Adrenal gland (tissue), 12 donors: ENCODE measurements around the gene CCDC13. TPM values are rescaled to one million over a fixed set of nuclear protein-coding genes. Genes with fewer than 3 reads are reported as not detected.

Experiments used
- DNase-seq, 7 donors: peaks; one replicate each; pipeline ENCODE4 v3.0.0-alpha.2; 2019 to 2020
- H3K27ac ChIP-seq, 5 donors: fragments of 200-600 bp; sonication (generic) in 4 of 5; 1 replicate in 3 of 5; 2 replicates in 2 of 5; pipeline versions ENCODE4 v1.5.1 to v1.8.0; 2016 to 2020; ENCODE audit warnings: mild to moderate bottlenecking in 1 of 5
- H3K27me3 ChIP-seq: fragments of 200-600 bp; 2 replicates; pipeline ENCODE4 v1.8.0; 2021
- H3K36me3 ChIP-seq, 2 donors: fragments of 200-600 bp; replicated peaks in 1 of 2; 1 replicate in 1 of 2; 2 replicates in 1 of 2; pipeline versions ENCODE4 v1.5.1 to v1.8.0; 2018 to 2022
- H3K4me1 ChIP-seq, 2 donors: fragments of 200-600 bp; replicated peaks in 1 of 2; 1 replicate in 1 of 2; 2 replicates in 1 of 2; pipeline versions ENCODE4 v1.5.1 to v1.8.0; 2018 to 2021
- H3K4me3 ChIP-seq, 4 donors: fragments of 200-600 bp; sonication (generic) in 3 of 4; one replicate each; pipeline ENCODE4 v1.5.1; 2016 to 2018
- H3K9me3 ChIP-seq, 3 donors: fragments of 200-600 bp; sonication (generic) in 1 of 3; replicated peaks in 1 of 3; 1 replicate in 2 of 3; 2 replicates in 1 of 3; pipeline versions ENCODE4 v1.5.1 to v1.8.0; 2016 to 2021
- whole genome bisulfite sequencing, 4 donors: extraction: QIAGEN DNeasy Blood & Tissue Kit in 2 of 4; methylation state at CpG; one replicate each; pipeline versions ENCODE4 v1.1.5 to v1.1.7; 2013 to 2017; 5-methylcytosine and 5-hydroxymethylcytosine counted together
- intact Hi-C, 2 donors: fragments of 100-400 bp; cut with DNase I; formaldehyde crosslinking; loops; one replicate each; pipeline versions ENCODE4 v1.14.1 to v1.15.0; 2022 to 2023
- polyA plus RNA-seq, 3 donors: library from polyadenylated mRNA; stranded (reverse); fragments of 200-250 nt in 2 of 3; fragments of 350-450 nt in 1 of 3; fragmentation: Illumina TruSeq in 1 of 3; extraction: RNeasy Lipid Tissue Mini Kit (QIAGEN cat#74804) in 1 of 3; gene quantifications; one replicate each; pipeline ENCODE4 v1.2.3, GENCODE V29; 2013 to 2014
- small RNA-seq, 2 donors: library from RNA; depleted of rRNA; stranded (forward); fragments of <200 nt; gene quantifications; one replicate each; pipeline ENCODE3, GENCODE V24; 2016
- total RNA-seq, 9 donors: library from RNA; depleted of rRNA in 4 of 9; stranded (reverse); fragments of >200 nt in 4 of 9; fragments of 120-200 nt in 1 of 9; fragmentation: NEBNext Ultra II Directional in 1 of 9; extraction: Animal tissue kit (Norgen Biotek cat#: 25700) in 1 of 9; gene quantifications; one replicate each; pipeline versions ENCODE4 v1.1.0 to v1.2.4, GENCODE V29; 2013 to 2023
- TF ChIP-seq, protein P1 (sequence below), 6 experiments: fragments of 450-650 bp in 4 of 6; fragments of 200-600 bp in 2 of 6; sonication (generic) in 1 of 6; IDR thresholded peaks; 1 replicate in 5 of 6; 2 replicates in 1 of 6; pipeline versions ENCODE4 v1.5.1 to v1.8.0; 2016 to 2021; ENCODE audit warnings: antibody characterized with exemption in 6 of 6, mild to moderate bottlenecking in 2 of 6, moderate library complexity in 1 of 6
- donor health status: healthy with polysubstance abuse.
- donor health status: Bipolar disorder and iron deficiency.
- donor health status: DM: yes; HTN: yes; CAD: no.
- donor health status: DM: no; HTN: no; CAD: no.
- donor health status: DM: no; HTN: no; CAD: no.
- donor health status: DM: yes; HTN: yes; CAD: no.

Gene CCDC13
- total and polyA plus RNA-seq, 12 donors: 0.35 to 2.1 (median 1.1) TPM; not detected in 2

DNA sequence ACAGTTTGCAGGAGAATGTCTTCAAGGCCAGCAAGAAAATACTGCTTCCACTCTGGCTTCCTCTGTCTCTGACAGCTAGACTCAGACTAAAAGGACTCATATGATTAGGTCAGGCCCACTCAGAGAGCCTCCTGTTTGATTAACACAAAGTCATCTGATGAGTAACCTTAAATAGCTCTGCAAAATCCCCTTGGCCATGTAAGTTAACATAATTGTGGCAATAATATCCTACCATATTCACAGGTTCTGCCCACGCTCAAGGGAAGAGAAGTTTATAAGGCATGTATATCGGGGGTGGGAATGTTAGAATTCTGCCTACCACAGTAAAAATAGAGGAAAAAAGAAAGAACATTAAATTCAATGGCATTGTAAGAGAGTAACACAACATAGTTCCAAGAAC is 49.8 kb downstream of the CCDC13 start:
- Histone ChIP-seq H3K4me3 (no peak overlapping the region), H3K9me3 (no peaks in the 10 kb centered on the region), H3K27me3 (no peaks in the 10 kb centered on the region), H3K27ac (no peak overlapping the region), H3K36me3 (no peaks in the 10 kb centered on the region), H3K4me1 (no peaks in the 10 kb centered on the region)
- 95 to 98% (median 97%) methylated on average over 2 of the region's 2 CpGs for WGBS, 4 donors
- no peak for DNase-seq
- intact Hi-C loops: no loop called here
- TF ChIP-seq, protein P1, sequence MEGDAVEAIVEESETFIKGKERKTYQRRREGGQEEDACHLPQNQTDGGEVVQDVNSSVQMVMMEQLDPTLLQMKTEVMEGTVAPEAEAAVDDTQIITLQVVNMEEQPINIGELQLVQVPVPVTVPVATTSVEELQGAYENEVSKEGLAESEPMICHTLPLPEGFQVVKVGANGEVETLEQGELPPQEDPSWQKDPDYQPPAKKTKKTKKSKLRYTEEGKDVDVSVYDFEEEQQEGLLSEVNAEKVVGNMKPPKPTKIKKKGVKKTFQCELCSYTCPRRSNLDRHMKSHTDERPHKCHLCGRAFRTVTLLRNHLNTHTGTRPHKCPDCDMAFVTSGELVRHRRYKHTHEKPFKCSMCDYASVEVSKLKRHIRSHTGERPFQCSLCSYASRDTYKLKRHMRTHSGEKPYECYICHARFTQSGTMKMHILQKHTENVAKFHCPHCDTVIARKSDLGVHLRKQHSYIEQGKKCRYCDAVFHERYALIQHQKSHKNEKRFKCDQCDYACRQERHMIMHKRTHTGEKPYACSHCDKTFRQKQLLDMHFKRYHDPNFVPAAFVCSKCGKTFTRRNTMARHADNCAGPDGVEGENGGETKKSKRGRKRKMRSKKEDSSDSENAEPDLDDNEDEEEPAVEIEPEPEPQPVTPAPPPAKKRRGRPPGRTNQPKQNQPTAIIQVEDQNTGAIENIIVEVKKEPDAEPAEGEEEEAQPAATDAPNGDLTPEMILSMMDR (IDR thresholded peaks at IDR 0.05): no peak

Small RNA genes within 50 kb of the gene (small RNA-seq; reads per million reads assigned to genes)
- gene CCDC13: 0 to 0.12 reads per million in 2 donors

Other genes starting within 250 kb of the CCDC13 start
- 10 to 100 TPM; 37.0 to 65.7 (median 42.4) TPM for gene SEC22C, start 191.3 kb downstream of the CCDC13 start, total RNA-seq
- 10 to 100 TPM; 13.7 to 43.1 (median 19.6) TPM for gene SEC22C, start 191.3 kb downstream of the CCDC13 start, polyA plus RNA-seq
- gene SS18L2, start 182.4 kb downstream of the CCDC13 start, total RNA-seq: 10 to 100 TPM; 14.2 to 31.2 (median 20.1) TPM
- gene SS18L2, start 182.4 kb downstream of the CCDC13 start, polyA plus RNA-seq: 10 to 100 TPM; 25.8 to 43.0 (median 35.4) TPM
- gene NKTR, start 172.6 kb downstream of the CCDC13 start, total RNA-seq: 100 to 1,000 TPM in 3 of 9 donors, 10 to 100 TPM in 6; 12.7 to 114 (median 53.9) TPM
- 10 to 100 TPM; 34.3 to 64.7 (median 47.5) TPM for gene NKTR, start 172.6 kb downstream of the CCDC13 start, polyA plus RNA-seq
- 10 to 100 TPM; 12.1 to 39.4 (median 30.1) TPM for gene ZBTB47, start 119.6 kb downstream of the CCDC13 start, total RNA-seq
- gene ZBTB47, start 119.6 kb downstream of the CCDC13 start, polyA plus RNA-seq: 10 to 100 TPM in 2 of 3 donors, 1 to 10 TPM in 1; 7.0 to 23.6 (median 13.3) TPM
- gene KLHL40, start 87.7 kb downstream of the CCDC13 start, total RNA-seq: under 1 TPM in 2 of 9 donors, not detected in 7; 0.11 to 0.54 TPM
- gene KLHL40, start 87.7 kb downstream of the CCDC13 start, polyA plus RNA-seq: under 1 TPM in 1 of 3 donors, not detected in 2; 0.03 TPM
- 1 to 10 TPM in 2 of 9 donors, under 1 TPM in 6, not detected in 1; 0.18 to 4.5 (median 0.56) TPM for gene HHATL, start 70.5 kb downstream of the CCDC13 start, total RNA-seq
- gene HHATL, start 70.5 kb downstream of the CCDC13 start, polyA plus RNA-seq: 1 to 10 TPM in 1 of 3 donors, under 1 TPM in 1, not detected in 1; 0.94 to 3.0 TPM
- gene HIGD1A, start 31.2 kb upstream of the CCDC13 start, total RNA-seq: 100 to 1,000 TPM in 7 of 9 donors, 10 to 100 TPM in 2; 62.4 to 242 (median 120) TPM
- gene HIGD1A, start 31.2 kb upstream of the CCDC13 start, polyA plus RNA-seq: 100 to 1,000 TPM in 2 of 3 donors, 10 to 100 TPM in 1; 71.7 to 324 (median 121) TPM
- gene ACKR2, start 36.2 kb upstream of the CCDC13 start, total RNA-seq: 10 to 100 TPM in 1 of 9 donors, 1 to 10 TPM in 8; 1.6 to 19.9 (median 4.2) TPM
- 1 to 10 TPM; 1.1 to 2.0 (median 1.7) TPM for gene ACKR2, start 36.2 kb upstream of the CCDC13 start, polyA plus RNA-seq
- gene CYP8B1, start 102.6 kb upstream of the CCDC13 start, total RNA-seq: under 1 TPM in 2 of 9 donors, not detected in 7; 0.04 to 0.08 TPM
- under 1 TPM in 1 of 3 donors, not detected in 2; 0.07 TPM for gene CYP8B1, start 102.6 kb upstream of the CCDC13 start, polyA plus RNA-seq
- gene ZNF662, start 132.9 kb upstream of the CCDC13 start, total RNA-seq: 10 to 100 TPM in 2 of 9 donors, 1 to 10 TPM in 7; 1.8 to 17.6 (median 7.3) TPM
- 10 to 100 TPM in 1 of 3 donors, 1 to 10 TPM in 2; 5.4 to 10.6 (median 5.4) TPM for gene ZNF662, start 132.9 kb upstream of the CCDC13 start, polyA plus RNA-seq
- 10 to 100 TPM in 2 of 9 donors, 1 to 10 TPM in 7; 2.9 to 15.5 (median 6.2) TPM for gene GASK1A, start 206.1 kb upstream of the CCDC13 start, total RNA-seq
- 1 to 10 TPM; 1.5 to 2.4 (median 2.3) TPM for gene GASK1A, start 206.1 kb upstream of the CCDC13 start, polyA plus RNA-seq